Neural progenitor cell (in vitro differentiated cells): Measurements from ENCODE around the gene CUL1. TPM values are rescaled to one million over a fixed set of nuclear protein-coding genes. Genes with fewer than 3 reads are reported as not detected.
A peak's percentile ranks its signal among the peaks of the same experiment; 100 is the strongest.

Experiments
- DNase-seq: peaks from one replicate; pipeline ENCODE4 v3.0.0-alpha.2; 2016; ENCODE audit warnings: low spot score
- H2AFZ ChIP-seq: fragments of 200-600 bp; sonication (generic); replicated peaks from 2 replicates; pipeline ENCODE4 v1.6.1; 2016; ENCODE audit warnings: antibody characterized with exemption
- H3F3A ChIP-seq: fragments of 200-600 bp; sonication (generic); 2 replicates; pipeline ENCODE4 v1.6.1; 2016; ENCODE audit warnings: antibody characterized with exemption, low read depth
- H3K27ac ChIP-seq: fragments of 200-600 bp; sonication (generic); 2 replicates; pipeline ENCODE4 v1.5.1; 2016; ENCODE audit warnings: mild to moderate bottlenecking
- H3K27me3 ChIP-seq: fragments of 200-600 bp; sonication (generic); 2 replicates; pipeline ENCODE4 v1.6.1; 2016; ENCODE audit warnings: mild to moderate bottlenecking, moderate library complexity
- H3K36me3 ChIP-seq: fragments of 200-600 bp; sonication (generic); 2 replicates; pipeline ENCODE4 v1.5.1; 2016
- H3K4me1 ChIP-seq: fragments of 200-600 bp; sonication (generic); 2 replicates; pipeline ENCODE4 v1.6.1; 2016; ENCODE audit warnings: mixed run types
- H3K4me2 ChIP-seq: fragments of 200-600 bp; sonication (generic); 2 replicates; pipeline ENCODE4 v1.6.1; 2016
- H3K4me3 ChIP-seq: fragments of 200-600 bp; sonication (generic); 2 replicates; pipeline ENCODE4 v1.5.1; 2016
- H3K79me2 ChIP-seq: fragments of 200-600 bp; sonication (generic); 2 replicates; pipeline ENCODE4 v1.6.1; 2016; ENCODE audit warnings: low read depth
- H3K9ac ChIP-seq: fragments of 200-600 bp; sonication (generic); 2 replicates; pipeline ENCODE4 v1.6.1; 2016
- H3K9me3 ChIP-seq: fragments of 200-600 bp; sonication (generic); 2 replicates; pipeline ENCODE4 v1.5.1; 2016; ENCODE audit warnings: low read depth
- H4K20me1 ChIP-seq: fragments of 200-600 bp; sonication (generic); 2 replicates; pipeline ENCODE4 v1.6.1; 2016; ENCODE audit warnings: low read depth
- H3K27ac Mint-ChIP-seq: 3 replicates; pipeline ENCODE4 v1.8.0; 2021; ENCODE audit warnings: mixed read lengths
- H3K27me3 Mint-ChIP-seq: 2 replicates; pipeline ENCODE4 v1.8.0; 2022; ENCODE audit warnings: low read depth, mild to moderate bottlenecking, inconsistent platforms, moderate library complexity, mixed read lengths; ENCODE audit not compliant: insufficient read depth
- H3K36me3 Mint-ChIP-seq: 3 replicates; pipeline ENCODE4 v1.8.0; 2021; ENCODE audit warnings: mixed read lengths
- H3K4me1 Mint-ChIP-seq: 3 replicates; pipeline ENCODE4 v1.8.0; 2021; ENCODE audit warnings: mixed read lengths
- H3K4me3 Mint-ChIP-seq: 3 replicates; pipeline ENCODE4 v1.8.0; 2021; ENCODE audit warnings: mild to moderate bottlenecking, moderate library complexity, mixed read lengths
- H3K9me3 Mint-ChIP-seq: 3 replicates; pipeline ENCODE4 v1.8.0; 2020; ENCODE audit warnings: mixed read lengths
- EZH2 ChIP-seq: fragments of 200-600 bp; sonication (generic); IDR thresholded peaks from 2 replicates; pipeline ENCODE4 v1.6.1; 2017; ENCODE audit warnings: antibody characterized with exemption, mild to moderate bottlenecking, moderate library complexity
- EZH2phosphoT487 ChIP-seq: fragments of 200-600 bp; sonication (generic); IDR thresholded peaks from 2 replicates; pipeline ENCODE4 v1.6.1; 2017; ENCODE audit warnings: antibody characterized with exemption
- total RNA-seq: library from RNA; depleted of rRNA; stranded (reverse); fragments of >200 nt; gene quantifications from 2 replicates; pipeline ENCODE4 v1.2.3, GENCODE V29; 2015; ENCODE audit warnings: low replicate concordance
- TF ChIP-seq, protein P1 (sequence below): fragments of 200-600 bp; sonication (generic); IDR thresholded peaks from 2 replicates; pipeline ENCODE4 v1.5.1; 2017; ENCODE audit warnings: antibody characterized with exemption, mild to moderate bottlenecking

The CUL1 gene
- total RNA-seq, 1 donor from 2014 or later = 89.3 TPM

- Histone ChIP-seq H3K79me2 (peaks cover 71% of the 10 kb centered on the region), H3K9me3 (no peaks in the 10 kb centered on the region), H2AFZ (no peak overlapping the region), H4K20me1 (peaks cover 37% of the 10 kb centered on the region), H3K4me3 (peak overlapping the region; percentile 81), H3K27me3 (no peaks in the 10 kb centered on the region), H3F3A (peaks cover 26% of the 10 kb centered on the region), H3K36me3 (no peaks in the 10 kb centered on the region), H3K27ac (peak overlapping the region; percentile 93), H3K4me1 (peaks cover 42% of the 10 kb centered on the region), H3K9ac (peak overlapping the region; percentile 92), H3K4me2 (peak overlapping the region; percentile 88)
- peaks cover 5% of the 10 kb centered on the region for H3K27me3 Mint-ChIP-seq
- TF ChIP-seq, protein P1, sequence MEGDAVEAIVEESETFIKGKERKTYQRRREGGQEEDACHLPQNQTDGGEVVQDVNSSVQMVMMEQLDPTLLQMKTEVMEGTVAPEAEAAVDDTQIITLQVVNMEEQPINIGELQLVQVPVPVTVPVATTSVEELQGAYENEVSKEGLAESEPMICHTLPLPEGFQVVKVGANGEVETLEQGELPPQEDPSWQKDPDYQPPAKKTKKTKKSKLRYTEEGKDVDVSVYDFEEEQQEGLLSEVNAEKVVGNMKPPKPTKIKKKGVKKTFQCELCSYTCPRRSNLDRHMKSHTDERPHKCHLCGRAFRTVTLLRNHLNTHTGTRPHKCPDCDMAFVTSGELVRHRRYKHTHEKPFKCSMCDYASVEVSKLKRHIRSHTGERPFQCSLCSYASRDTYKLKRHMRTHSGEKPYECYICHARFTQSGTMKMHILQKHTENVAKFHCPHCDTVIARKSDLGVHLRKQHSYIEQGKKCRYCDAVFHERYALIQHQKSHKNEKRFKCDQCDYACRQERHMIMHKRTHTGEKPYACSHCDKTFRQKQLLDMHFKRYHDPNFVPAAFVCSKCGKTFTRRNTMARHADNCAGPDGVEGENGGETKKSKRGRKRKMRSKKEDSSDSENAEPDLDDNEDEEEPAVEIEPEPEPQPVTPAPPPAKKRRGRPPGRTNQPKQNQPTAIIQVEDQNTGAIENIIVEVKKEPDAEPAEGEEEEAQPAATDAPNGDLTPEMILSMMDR = no peak
- no peak for TF ChIP-seq EZH2phosphoT487
- no peak for TF ChIP-seq EZH2
- H3K27ac Mint-ChIP-seq = no peak overlapping the region
- peak overlapping the region; percentile 86 for H3K4me3 Mint-ChIP-seq
- DNase-seq = peak; percentile 83
- H3K36me3 Mint-ChIP-seq = peaks cover 9% of the 10 kb centered on the region
- no peaks in the 10 kb centered on the region for H3K9me3 Mint-ChIP-seq
- peaks cover 40% of the 10 kb centered on the region for H3K4me1 Mint-ChIP-seq
Observed at GRCh38 chr7:148699024-148699781, 500 bp downstream of the CUL1 start.

DNA sequence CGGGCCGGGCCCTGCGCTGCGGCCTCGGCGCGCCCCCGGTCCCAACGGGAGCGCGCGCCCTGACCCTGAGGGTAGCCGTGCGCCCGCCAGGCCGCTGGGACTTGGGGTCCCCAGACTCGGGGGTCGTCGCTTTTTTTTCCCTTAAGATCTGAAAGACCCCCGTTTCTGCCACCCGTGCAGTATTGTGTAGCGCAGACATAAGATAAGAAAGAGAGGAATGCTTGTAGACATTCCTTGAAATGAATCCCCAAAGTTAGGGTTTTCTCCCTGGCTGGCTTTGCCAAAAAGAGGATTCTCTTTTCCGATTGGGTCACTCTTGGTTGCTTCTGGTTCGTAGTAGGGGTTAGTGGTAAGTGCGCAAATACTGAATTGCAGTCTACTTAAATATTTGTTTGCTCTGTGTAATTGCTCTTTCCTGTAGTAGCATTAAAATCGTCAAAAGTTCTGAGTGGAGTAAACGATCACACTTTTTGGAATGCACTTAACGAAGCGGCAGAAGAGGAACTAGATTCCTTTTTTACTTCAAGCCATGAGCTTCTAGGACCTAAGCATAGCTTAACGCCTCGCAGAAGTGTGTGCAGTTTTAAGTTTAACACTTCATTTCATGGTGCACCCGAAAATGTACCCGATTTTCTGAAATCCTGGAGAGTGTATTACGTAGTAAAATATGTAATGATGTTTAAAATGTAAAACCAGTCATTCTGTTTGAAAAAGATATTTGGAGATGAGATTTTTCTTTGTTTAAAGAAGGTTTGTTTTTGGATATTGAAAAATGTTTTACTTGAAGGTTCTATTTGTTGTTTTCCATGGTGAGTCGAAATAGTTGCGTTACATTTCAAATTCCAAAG, 1.3 kb downstream of the CUL1 start:
- H3F3A ChIP-seq = peaks cover 26% of the 10 kb centered on the region
- Mint-ChIP-seq H3K9me3 (peaks cover 1% of the 10 kb centered on the region), H3K27ac (peak overlapping the region; percentile 97), H3K27me3 (peaks cover 5% of the 10 kb centered on the region), H3K4me1 (peaks cover 40% of the 10 kb centered on the region), H3K36me3 (peaks cover 9% of the 10 kb centered on the region), H3K4me3 (peak overlapping the region; percentile 94)
- H3K9ac ChIP-seq = peak overlapping the region; percentile 92
- H3K36me3 ChIP-seq = no peaks in the 10 kb centered on the region
- peak overlapping the region; percentile 81 for H3K4me3 ChIP-seq
- no peaks in the 10 kb centered on the region for H3K27me3 ChIP-seq
- H2AFZ ChIP-seq = peak overlapping the region; percentile 40
- DNase-seq = no peak
- peaks cover 45% of the 10 kb centered on the region for H4K20me1 ChIP-seq
- peaks cover 50% of the 10 kb centered on the region for H3K4me1 ChIP-seq
- no peaks in the 10 kb centered on the region for H3K9me3 ChIP-seq
- peaks cover 79% of the 10 kb centered on the region for H3K79me2 ChIP-seq
- no peak for TF ChIP-seq EZH2phosphoT487
- TF ChIP-seq, protein P1 = no peak
- no peak for TF ChIP-seq EZH2
- peak overlapping the region; percentile 93 for H3K27ac ChIP-seq
- H3K4me2 ChIP-seq = peak overlapping the region; percentile 88

- H3K27ac ChIP-seq = no peak overlapping the region
- TF ChIP-seq, protein P1 = no peak
- TF ChIP-seq EZH2phosphoT487 (no peak), EZH2 (no peak)
- H4K20me1 ChIP-seq = peaks cover 52% of the 10 kb centered on the region
- no peaks in the 10 kb centered on the region for H3K9me3 ChIP-seq
- peak overlapping the region; percentile 88 for H3K4me2 ChIP-seq
- Mint-ChIP-seq H3K4me1 (peaks cover 40% of the 10 kb centered on the region), H3K27ac (peak overlapping the region; percentile 97), H3K27me3 (peaks cover 5% of the 10 kb centered on the region), H3K9me3 (peaks cover 3% of the 10 kb centered on the region), H3K4me3 (peak overlapping the region; percentile 94), H3K36me3 (peaks cover 11% of the 10 kb centered on the region)
- no peaks in the 10 kb centered on the region for H3K36me3 ChIP-seq
- H3K4me3 ChIP-seq = peak overlapping the region; percentile 81
- H3K79me2 ChIP-seq = peaks cover 86% of the 10 kb centered on the region
- H2AFZ ChIP-seq = no peak overlapping the region
- H3K4me1 ChIP-seq = peaks cover 57% of the 10 kb centered on the region
- peak overlapping the region; percentile 92 for H3K9ac ChIP-seq
- H3K27me3 ChIP-seq = no peaks in the 10 kb centered on the region
- DNase-seq = peak; percentile 59
- peaks cover 26% of the 10 kb centered on the region for H3F3A ChIP-seq
Observed at GRCh38 chr7:148700661-148701064, 2.0 kb downstream of the CUL1 start.
